Mammary epithelial cell (primary cell): ENCODE results near the gene ZNF548.

Source experiments
- EZH2 ChIP-seq: IDR thresholded peaks from 2 replicates; pipeline ENCODE4 v1.6.1; 2012; ENCODE audit warnings: low read length, inconsistent platforms, borderline replicate concordance
- TF ChIP-seq, protein P1 (sequence below), 2 donors: IDR thresholded peaks in 1 of 2; conservative IDR thresholded peaks in 1 of 2; 2 replicates each; pipeline ENCODE4 v1.5.1; 2011 to 2012; ENCODE audit warnings: inconsistent platforms in 2 of 2, low read length in 2 of 2, mild to moderate bottlenecking in 2 of 2, control low read depth in 1 of 2, low read depth in 1 of 2; ENCODE audit not compliant: insufficient read depth in 1 of 2; ENCODE audit errors: extremely low read depth in 1 of 2

GRCh38 chr19:57351867-57352266, 37.8 kb upstream of the ZNF548 start:
- TF ChIP-seq, protein P1, sequence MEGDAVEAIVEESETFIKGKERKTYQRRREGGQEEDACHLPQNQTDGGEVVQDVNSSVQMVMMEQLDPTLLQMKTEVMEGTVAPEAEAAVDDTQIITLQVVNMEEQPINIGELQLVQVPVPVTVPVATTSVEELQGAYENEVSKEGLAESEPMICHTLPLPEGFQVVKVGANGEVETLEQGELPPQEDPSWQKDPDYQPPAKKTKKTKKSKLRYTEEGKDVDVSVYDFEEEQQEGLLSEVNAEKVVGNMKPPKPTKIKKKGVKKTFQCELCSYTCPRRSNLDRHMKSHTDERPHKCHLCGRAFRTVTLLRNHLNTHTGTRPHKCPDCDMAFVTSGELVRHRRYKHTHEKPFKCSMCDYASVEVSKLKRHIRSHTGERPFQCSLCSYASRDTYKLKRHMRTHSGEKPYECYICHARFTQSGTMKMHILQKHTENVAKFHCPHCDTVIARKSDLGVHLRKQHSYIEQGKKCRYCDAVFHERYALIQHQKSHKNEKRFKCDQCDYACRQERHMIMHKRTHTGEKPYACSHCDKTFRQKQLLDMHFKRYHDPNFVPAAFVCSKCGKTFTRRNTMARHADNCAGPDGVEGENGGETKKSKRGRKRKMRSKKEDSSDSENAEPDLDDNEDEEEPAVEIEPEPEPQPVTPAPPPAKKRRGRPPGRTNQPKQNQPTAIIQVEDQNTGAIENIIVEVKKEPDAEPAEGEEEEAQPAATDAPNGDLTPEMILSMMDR (conservative IDR thresholded peaks at IDR 0.05 in 1 of 2, IDR thresholded peaks at IDR 0.05 in 1 of 2; ENCODE audit: extremely low read depth in 1 of 2, insufficient read depth in 1 of 2, low read depth in 1 of 2, low read length in 2 of 2): peak in 1 of 2 donors; percentile 8
- no peak for TF ChIP-seq EZH2
